K562 (cell line): ENCODE measurements around the gene FMO5. TPM values are rescaled to one million over a fixed set of nuclear protein-coding genes. Genes with fewer than 3 reads are reported as not detected.

ENCODE experiments used
- AFF4 ChIP-seq: sonication (generic); formaldehyde crosslinking; IDR thresholded peaks from 2 replicates; pipeline ENCODE4 v1.8.0; 2023; ENCODE audit warnings: mild to moderate bottlenecking, missing genetic modification reagents
- CBFA2T2 ChIP-seq: fragments of 450-650 bp; conservative IDR thresholded peaks from 2 replicates; pipeline ENCODE4 v1.6.1; 2017; ENCODE audit warnings: mild to moderate bottlenecking
- DNMT1 ChIP-seq: fragments of 450-650 bp; IDR thresholded peaks from 2 replicates; pipeline ENCODE4 v1.6.1; 2016; ENCODE audit warnings: antibody characterized with exemption, mild to moderate bottlenecking
- HDAC1 ChIP-seq, 2 experiments: fragments of 450-650 bp; IDR thresholded peaks; 2 replicates each; pipeline ENCODE4 v1.6.1; 2016 to 2017; ENCODE audit warnings: inconsistent platforms in 1 of 2, mild to moderate bottlenecking in 1 of 2, moderate library complexity in 1 of 2
- HDGF ChIP-seq: fragments of 450-650 bp; IDR thresholded peaks from 2 replicates; pipeline ENCODE4 v1.6.1; 2016
- NCOR1 ChIP-seq: fragments of 450-650 bp; IDR thresholded peaks from 2 replicates; pipeline ENCODE4 v1.6.1; 2016; ENCODE audit warnings: mild to moderate bottlenecking, moderate library complexity
- NFE2L1 ChIP-seq: fragments of 450-650 bp; IDR thresholded peaks from 2 replicates; pipeline ENCODE4 v1.6.1; 2016; ENCODE audit warnings: missing genetic modification characterization, low read depth, mild to moderate bottlenecking, missing compliant biosample characterization, moderate library complexity, borderline replicate concordance
- PCBP2 ChIP-seq: fragments of 200-400 bp; formaldehyde crosslinking; IDR thresholded peaks from 2 replicates; pipeline ENCODE4 v1.6.1; 2018; ENCODE audit warnings: low read length, low read depth, mild to moderate bottlenecking, moderate library complexity; ENCODE audit not compliant: poor library complexity, severe bottlenecking
- PTRF ChIP-seq: fragments of 450-650 bp; IDR thresholded peaks from 2 replicates; pipeline ENCODE4 v1.6.1; 2016; ENCODE audit warnings: mild to moderate bottlenecking, missing genetic modification characterization, missing compliant biosample characterization
- RAD21 ChIP-seq, 2 experiments: fragments of 250-450 bp in 1 of 2; fragments of 450-650 bp in 1 of 2; sonication (Bioruptor Pico) in 1 of 2; formaldehyde crosslinking in 1 of 2; IDR thresholded peaks in 1 of 2; conservative IDR thresholded peaks in 1 of 2; 2 replicates each; pipeline versions ENCODE4 v1.4.0 to v1.8.0; 2020 to 2022; ENCODE audit warnings: mild to moderate bottlenecking in 2 of 2, moderate library complexity in 1 of 2
- SNAPC5 ChIP-seq: fragments of 250-450 bp; sonication (Bioruptor Pico); IDR thresholded peaks from 2 replicates; pipeline ENCODE4 v1.8.0; 2021; ENCODE audit warnings: moderate library complexity, mild to moderate bottlenecking, inconsistent platforms
- TCF7 ChIP-seq: sonication (generic); IDR thresholded peaks from 2 replicates; pipeline ENCODE4 v1.6.1; 2016; ENCODE audit warnings: antibody characterized with exemption, borderline replicate concordance
- TRIM28 ChIP-seq: fragments of 450-650 bp; IDR thresholded peaks from 2 replicates; pipeline ENCODE4 v1.6.1; 2017
- ZBTB1 ChIP-seq: sonication (generic); formaldehyde crosslinking; IDR thresholded peaks from 2 replicates; pipeline ENCODE4 v1.8.1; 2023; ENCODE audit warnings: missing genetic modification reagents, low read depth, mild to moderate bottlenecking, borderline replicate concordance
- ZBTB12 ChIP-seq: fragments of 250-450 bp; sonication (Bioruptor Pico); IDR thresholded peaks from 2 replicates; pipeline ENCODE4 v1.4.0; 2020
- ZBTB5 ChIP-seq: fragments of 450-650 bp; IDR thresholded peaks from 2 replicates; pipeline ENCODE4 v1.6.1; 2017; ENCODE audit warnings: antibody characterized with exemption
- ZFX ChIP-seq: sonication (generic); formaldehyde crosslinking; IDR thresholded peaks from 2 replicates; pipeline ENCODE4 v1.8.0; 2022; ENCODE audit warnings: mild to moderate bottlenecking, missing genetic modification reagents, moderate library complexity
- ZNF408 ChIP-seq: fragments of 250-450 bp; sonication (Bioruptor Pico); IDR thresholded peaks from 2 replicates; pipeline ENCODE4 v1.4.0; 2020; ENCODE audit warnings: low read depth, mild to moderate bottlenecking, moderate library complexity
- ZNF445 ChIP-seq: fragments of 250-450 bp; sonication (Bioruptor Pico); IDR thresholded peaks from 2 replicates; pipeline ENCODE4 v1.4.0; 2020; ENCODE audit warnings: low read depth, mild to moderate bottlenecking, moderate library complexity
- ZNF57 ChIP-seq: fragments of 450-650 bp; formaldehyde crosslinking; IDR thresholded peaks from 2 replicates; pipeline ENCODE4 v1.4.0; 2020; ENCODE audit warnings: mild to moderate bottlenecking, moderate library complexity
- ZNF695 ChIP-seq: fragments of 450-650 bp; formaldehyde crosslinking; IDR thresholded peaks from 2 replicates; pipeline ENCODE4 v1.4.0; 2020; ENCODE audit warnings: mild to moderate bottlenecking, moderate library complexity
- ZNF780A ChIP-seq: fragments of 250-450 bp; sonication (Bioruptor Pico); IDR thresholded peaks from 2 replicates; pipeline ENCODE4 v1.5.0; 2021; ENCODE audit warnings: mild to moderate bottlenecking
- polyA plus RNA-seq, 8 experiments: library from polyadenylated mRNA; depleted of rRNA in 4 of 8; stranded (reverse) in 5 of 8; unstranded in 3 of 8; fragments of >200 nt; fragmentation: Nextera tagmentation in 2 of 8; fragmentation: Illumina TruSeq in 1 of 8; extraction: Ambion mirVana in 2 of 8; extraction: Trizol in 1 of 8; gene quantifications; 2 replicates each; pipeline versions ENCODE4 v1.2.1 to v1.2.3, GENCODE V29; 2011 to 2014; ENCODE audit warnings: inconsistent platforms in 1 of 8, missing spikeins in 1 of 8
- total RNA-seq, 7 experiments: library from RNA; depleted of rRNA in 6 of 7; stranded (reverse); fragments of >200 nt in 6 of 7; fragmentation: Illumina TruSeq in 2 of 7; extraction: Trizol in 2 of 7; gene quantifications; 2 replicates each; pipeline versions ENCODE4 v1.2.1 to v1.2.3, GENCODE V29; 2011 to 2021; ENCODE audit warnings: low replicate concordance in 1 of 7

FMO5 gene
- total and polyA plus RNA-seq, 9 of the 15 experiments (the other 6 are each of a cell fraction or from before 2014, with no cell fraction given), result 0.11 to 0.69 (median 0.19) TPM; not detected in 1

GRCh38 chr1:147172168-147173016 lies 52.7 kb downstream of the FMO5 start, which contains the start of gene PRKAB2 (continued):
- TF ChIP-seq NCOR1 (peak; percentile 84), PTRF (tag) (no peak), RAD21 (CRISPR knock-in tag; conservative IDR thresholded peaks at IDR 0.05 in 1 of 2, IDR thresholded peaks at IDR 0.05 in 1 of 2) (peak; percentile 85 to 94), SNAPC5 (no peak), AFF4 (CRISPR knock-in tag) (peak; percentile 38; the same call in 1 of the 2 replicates), NFE2L1 (no peak), ZBTB1 (CRISPR knock-in tag) (no peak), ZFX (CRISPR knock-in tag) (peak; percentile 92), ZNF445 (CRISPR knock-in tag) (no peak), ZNF780A (CRISPR knock-in tag) (no peak), TCF7 (no peak), HDGF (no peak), HDAC1 (IDR thresholded peaks at IDR 0.05) (peak in 1 of 2 experiments; percentile 67; a peak in 1 of 4 replicates), PCBP2 (no peak), ZNF408 (CRISPR knock-in tag) (no peak), ZBTB5 (no peak), ZNF57 (no peak), ZBTB12 (CRISPR knock-in tag) (0 out of 2 replicates have a peak, but pooled peaks have one; percentile 29), CBFA2T2 (no peak), DNMT1 (no peak), TRIM28 (peak; percentile 15; the same call in 1 of the 2 replicates), ZNF695 (CRISPR knock-in tag) (no peak)
